IPS DF 19.7 (cell line): ENCODE results near the gene MACO1.
"Not testable (repeated sequence)": the region's sequence is repeated elsewhere in the genome, so short reads cannot be mapped to it uniquely, and the experiment has no call there.

Source experiments
- DNase-seq: peaks from one replicate; pipeline ENCODE4 v3.0.0-alpha.2; 2013; ENCODE audit warnings: low read depth, low spot score

Gene MACO1

GRCh38 chr1:25487628-25488027 is 56.9 kb downstream of the MACO1 start:
- DNase-seq, result no peak

- no peak for DNase-seq
These were observed 61.6 kb downstream of the MACO1 start for GRCh38 chr1:25492323-25492722.

- DNase-seq, result no peak
These were observed 64.3 kb downstream of the MACO1 start for GRCh38 chr1:25494952-25495351.

- no peak for DNase-seq
These were observed 70.0 kb downstream of the MACO1 start for GRCh38 chr1:25500694-25501093.

GRCh38 chr1:25501235-25502058 is 70.8 kb downstream of the MACO1 start:
- DNase-seq, result peak; percentile 64

- no peak for DNase-seq
These were observed 72.3 kb downstream of the MACO1 start for GRCh38 chr1:25502957-25503356.

- no peak for DNase-seq
These were observed 73.1 kb downstream of the MACO1 start for GRCh38 chr1:25503551-25504426.

GRCh38 chr1:25504706-25505595 is 74.3 kb downstream of the MACO1 start:
- DNase-seq, result no peak

GRCh38 chr1:25505656-25506385 is 75.1 kb downstream of the MACO1 start:
- no peak for DNase-seq

- DNase-seq, result not testable (repeated sequence)
These were observed 76.1 kb downstream of the MACO1 start for GRCh38 chr1:25506566-25507463.

- DNase-seq, result no peak
These were observed 83.0 kb downstream of the MACO1 start for GRCh38 chr1:25513666-25514065.

GRCh38 chr1:25515033-25515432 is 84.3 kb downstream of the MACO1 start:
- no peak for DNase-seq

GRCh38 chr1:25516686-25517085 is 86.0 kb downstream of the MACO1 start:
- no peak for DNase-seq

GRCh38 chr1:25517476-25518394 is 87.0 kb downstream of the MACO1 start:
- peak; percentile 65 for DNase-seq

- DNase-seq, result no peak
These were observed 88.9 kb downstream of the MACO1 start for GRCh38 chr1:25519624-25520023.

- no peak for DNase-seq
These were observed 89.9 kb downstream of the MACO1 start for GRCh38 chr1:25520446-25521061.

- DNase-seq, result no peak
These were observed 91.4 kb downstream of the MACO1 start for GRCh38 chr1:25522031-25522655.

GRCh38 chr1:25523542-25523941 is 92.8 kb downstream of the MACO1 start:
- DNase-seq, result no peak
